NCI-H1694 (cell line): ENCODE results near the gene ITGB8.

Source experiments
- DNase-seq: peaks from one replicate; lab custom pipeline; 2025; lab: John Stamatoyannopoulos, UW

The ITGB8 gene

DNA sequence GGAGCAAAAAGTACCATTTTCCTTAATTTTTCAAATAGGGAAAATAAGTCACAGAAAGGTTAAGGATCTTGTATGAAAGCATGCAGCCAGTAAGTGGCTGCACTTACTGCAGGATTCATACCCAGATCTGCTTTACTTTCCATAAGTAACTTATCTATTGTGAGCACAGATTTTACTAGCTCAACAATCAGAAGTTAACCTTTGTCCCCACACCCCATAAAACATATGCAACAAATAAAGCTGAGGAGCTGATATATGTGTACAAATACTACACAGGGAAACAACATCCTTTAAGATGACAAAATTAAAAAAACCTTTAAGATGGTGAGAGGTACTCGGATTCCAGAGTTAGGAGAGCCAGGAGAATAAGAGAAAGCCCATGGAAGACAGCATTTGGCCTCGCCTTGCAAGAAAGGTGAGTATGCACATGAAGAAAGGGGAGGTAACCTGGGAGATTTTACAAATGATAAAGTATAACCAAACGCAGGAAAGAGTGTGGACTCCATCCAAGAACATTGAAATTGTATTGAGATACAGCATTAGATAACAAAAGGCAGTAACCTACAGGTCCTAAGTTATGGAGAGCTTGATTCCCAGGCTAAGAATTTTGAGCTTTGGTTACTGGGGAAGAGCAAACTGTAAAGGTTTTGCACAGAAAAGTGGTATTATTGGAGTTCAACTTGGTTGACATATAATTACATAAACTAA, 87.1 kb downstream of the ITGB8 start:
- DNase-seq = no peak

GRCh38 chr7:20424500-20424899, 93.8 kb downstream of the ITGB8 start:
- no peak for DNase-seq

- DNase-seq = no peak
Observed at GRCh38 chr7:20430664-20431063, 100.0 kb downstream of the ITGB8 start.

DNA sequence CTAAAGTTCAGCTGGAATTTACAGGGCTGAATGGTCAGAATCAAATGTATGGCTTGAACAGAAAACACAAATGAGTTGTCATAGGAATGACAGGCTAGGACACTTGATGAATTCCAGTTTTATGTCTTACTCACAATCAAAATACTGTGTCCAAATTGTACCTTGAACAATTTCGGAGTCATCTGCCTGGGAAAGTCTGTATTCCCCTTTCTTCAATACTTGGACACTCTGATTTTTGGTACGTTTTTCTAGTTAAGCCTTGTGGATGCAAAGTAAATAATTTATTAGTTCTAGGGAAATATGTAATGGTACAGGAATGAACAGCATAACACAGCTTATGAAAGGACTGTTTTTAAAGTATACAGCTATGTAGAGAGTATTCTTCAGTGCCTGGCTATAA, 100.4 kb downstream of the ITGB8 start:
- no peak for DNase-seq

- no peak for DNase-seq
Observed at GRCh38 chr7:20432071-20432470, 101.4 kb downstream of the ITGB8 start.

DNA sequence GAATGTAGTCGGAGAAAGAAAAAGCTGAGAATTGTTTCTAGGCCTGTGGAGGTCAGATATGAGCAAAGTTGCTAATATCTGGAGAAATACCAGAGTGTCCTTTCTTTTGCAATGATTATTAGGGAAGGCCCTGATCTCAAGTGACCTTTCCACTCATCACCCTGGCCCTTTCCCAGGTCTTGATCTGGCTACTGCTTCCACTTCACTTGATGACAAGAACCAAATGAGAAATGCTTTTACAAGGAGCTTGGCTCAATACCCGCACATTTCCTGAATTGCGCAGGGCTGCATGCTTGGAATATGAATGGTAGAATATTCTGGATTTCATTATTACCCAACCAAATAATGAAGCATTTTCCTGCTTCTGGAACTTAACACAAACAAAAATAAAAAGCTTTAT, 104.6 kb downstream of the ITGB8 start:
- no peak for DNase-seq

- DNase-seq = no peak
Observed at GRCh38 chr7:20438248-20438647, 107.5 kb downstream of the ITGB8 start.

- DNase-seq = no peak
Observed at GRCh38 chr7:20438694-20439376, 108.1 kb downstream of the ITGB8 start.

DNA sequence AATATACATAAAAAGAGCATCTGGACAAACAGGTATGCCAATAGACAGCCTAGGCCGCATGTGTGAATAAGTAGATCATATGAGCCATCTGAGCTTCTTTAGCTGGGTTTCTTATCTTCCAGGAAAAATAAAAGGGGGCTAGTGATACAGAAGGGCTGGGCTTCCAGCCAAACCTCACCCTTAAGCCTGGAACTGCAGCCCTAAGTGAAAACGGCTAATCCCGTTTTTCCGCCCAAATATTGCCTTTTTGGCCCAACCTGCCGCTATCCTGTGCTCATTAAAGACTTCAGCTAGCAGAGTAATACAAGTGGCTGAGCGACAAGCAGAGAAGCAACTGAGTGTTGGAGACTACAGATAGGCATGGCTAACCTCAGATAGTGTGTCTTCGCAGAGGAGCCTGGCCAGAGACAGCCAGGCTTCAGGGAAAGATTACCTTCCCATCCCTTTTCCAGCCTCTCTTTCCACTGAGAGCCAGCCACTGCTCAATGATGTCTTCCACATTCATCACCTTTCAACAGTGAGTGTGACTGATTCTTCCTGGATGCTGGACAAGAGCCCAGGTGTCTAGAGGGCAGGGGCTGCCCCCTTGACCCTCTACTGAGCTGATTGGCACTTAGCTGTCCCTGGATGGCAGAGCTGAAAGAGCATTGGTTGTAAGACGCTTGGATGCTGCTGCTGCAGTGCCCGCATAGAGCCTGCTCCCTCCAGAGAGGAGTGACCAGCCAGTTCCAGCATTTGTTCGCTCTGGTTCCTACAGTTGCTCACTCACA, 108.9 kb downstream of the ITGB8 start:
- no peak for DNase-seq

DNA sequence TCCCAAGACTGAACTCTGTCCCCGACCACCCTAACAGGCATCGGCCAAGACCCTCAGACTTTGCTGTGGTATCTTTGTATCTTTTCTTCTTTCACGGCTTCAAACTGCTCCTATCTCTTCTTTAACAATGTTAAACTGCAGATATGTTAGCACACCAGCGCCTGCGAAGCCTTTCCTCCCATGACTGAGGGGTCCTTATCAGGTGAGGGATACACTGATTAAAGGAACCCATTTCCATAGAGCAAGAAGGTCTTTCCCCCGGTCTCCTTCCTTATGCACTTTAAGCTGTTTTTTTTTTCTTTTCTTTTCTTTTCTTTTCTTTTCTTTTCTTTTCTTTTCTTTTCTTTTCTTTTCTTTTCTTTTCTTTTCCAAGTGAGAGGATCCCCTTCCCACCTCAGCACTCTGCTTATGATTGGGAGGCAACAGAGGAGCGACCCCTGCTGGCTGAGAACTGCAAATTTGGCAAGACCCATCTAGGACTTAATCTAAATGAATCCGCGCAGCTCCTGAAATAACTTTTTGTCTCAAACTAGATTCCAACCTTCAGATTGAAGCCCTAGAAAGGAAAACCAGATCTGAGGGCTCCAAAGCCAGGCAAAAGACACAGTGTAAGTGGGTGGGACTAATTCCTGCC, 109.9 kb downstream of the ITGB8 start:
- DNase-seq = no peak

GRCh38 chr7:20441346-20441745, 110.6 kb downstream of the ITGB8 start:
- no peak for DNase-seq

- DNase-seq = no peak
Observed at GRCh38 chr7:20441991-20442441, 111.3 kb downstream of the ITGB8 start.

- DNase-seq = no peak
Observed at GRCh38 chr7:20442951-20443350, 112.3 kb downstream of the ITGB8 start.

DNA sequence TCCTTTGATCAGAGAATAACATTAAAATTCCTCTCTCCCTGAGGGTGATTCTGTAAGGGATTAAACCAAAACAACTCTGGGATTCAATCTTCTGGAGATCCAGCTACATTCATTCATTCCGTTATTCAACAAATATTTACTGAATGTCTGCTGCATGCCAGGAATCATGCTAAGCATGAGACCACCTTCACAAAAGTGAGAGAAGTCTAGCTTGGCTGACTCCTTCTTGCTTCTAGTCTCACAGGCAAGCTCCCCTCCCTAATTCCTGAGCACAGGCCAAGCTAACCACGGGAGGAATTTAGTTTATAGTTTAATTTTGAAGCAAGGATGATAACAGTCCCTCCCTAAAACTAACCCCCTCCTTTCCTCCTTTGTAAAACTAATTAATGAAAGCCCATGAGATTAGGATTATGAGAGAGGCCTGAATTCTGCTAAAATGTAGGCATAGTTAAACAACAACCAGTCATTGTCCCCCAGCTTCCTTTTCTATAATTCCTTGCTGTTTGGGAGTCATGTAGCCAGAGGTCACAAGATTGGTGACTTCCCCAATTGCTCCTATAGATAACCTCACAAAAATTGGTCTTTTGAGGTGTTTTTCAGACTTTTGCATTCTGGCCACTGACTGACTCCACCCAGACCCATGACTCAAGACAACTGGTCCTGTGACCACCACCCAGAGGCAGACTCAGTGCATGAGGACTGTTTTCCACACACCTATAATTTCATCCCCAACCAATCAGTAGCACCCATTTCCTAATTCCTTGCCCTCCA, 113.5 kb downstream of the ITGB8 start:
- DNase-seq = no peak

DNA sequence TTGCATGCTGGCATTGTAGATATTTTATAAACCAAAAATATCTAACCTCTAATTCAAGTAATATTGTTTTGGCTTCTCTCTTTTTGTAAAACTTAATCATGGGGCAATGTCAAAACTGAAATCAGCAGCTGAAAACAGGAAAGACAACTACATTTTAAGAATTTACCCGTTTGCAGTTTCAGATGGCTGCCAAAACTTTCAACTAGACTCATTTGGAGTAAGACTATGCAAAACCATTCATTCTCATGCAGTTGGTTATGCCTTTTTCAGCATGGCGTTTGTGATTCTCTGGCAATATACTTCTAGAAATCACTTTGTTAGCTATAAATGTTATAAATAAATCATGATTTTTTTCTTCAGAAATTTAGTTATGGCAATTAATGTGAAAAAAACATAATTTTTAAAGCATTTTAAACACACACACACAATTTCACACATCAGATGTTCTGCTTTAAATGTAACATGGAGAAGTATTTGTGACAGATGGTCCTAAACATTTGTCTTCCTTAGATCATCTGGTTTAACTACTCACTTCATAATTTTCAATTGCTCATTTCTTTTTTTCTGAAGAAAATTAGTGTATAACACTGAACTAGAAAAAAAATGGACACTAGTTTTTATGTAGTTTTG, 116.4 kb downstream of the ITGB8 start:
- DNase-seq = no peak

DNA sequence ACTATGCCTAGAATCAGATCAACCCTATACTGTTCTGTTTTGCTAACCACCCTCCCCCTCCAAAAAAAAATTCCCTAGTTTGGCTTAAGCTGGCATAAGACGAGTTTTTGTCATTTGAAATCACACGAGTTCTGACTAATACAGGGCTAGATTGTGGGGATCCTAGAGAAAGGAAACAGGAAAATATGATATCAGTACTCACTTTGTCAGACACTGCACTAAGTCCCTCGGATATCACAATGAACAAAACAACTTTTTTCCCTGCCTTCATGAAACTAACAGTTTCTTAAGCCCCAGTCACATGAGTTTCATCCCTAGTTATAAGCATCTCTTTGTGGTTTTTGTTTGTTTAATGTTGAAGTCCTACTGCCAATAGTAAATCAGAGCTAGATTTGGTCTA, 118.5 kb downstream of the ITGB8 start:
- no peak for DNase-seq

DNA sequence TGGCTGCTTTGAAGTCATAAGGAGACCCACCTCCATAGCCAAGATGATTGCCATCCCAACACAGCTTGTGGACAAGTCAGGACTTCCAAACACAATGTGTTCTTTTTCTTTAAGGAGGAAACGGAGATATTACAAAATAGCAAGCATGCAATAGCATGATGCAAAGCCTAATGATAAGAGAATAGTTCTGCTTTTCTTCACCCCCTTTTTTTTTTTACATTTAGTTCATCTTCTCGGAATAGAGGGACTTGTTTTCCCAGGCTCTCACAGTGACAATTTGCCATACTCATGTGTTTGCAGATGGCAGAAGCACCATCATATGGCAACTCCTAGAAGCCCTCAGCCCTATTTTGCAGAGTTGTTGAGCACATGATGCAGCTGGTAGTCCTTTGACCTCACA, 119.8 kb downstream of the ITGB8 start:
- no peak for DNase-seq

GRCh38 chr7:20454202-20454601, 123.5 kb downstream of the ITGB8 start:
- no peak for DNase-seq

DNA sequence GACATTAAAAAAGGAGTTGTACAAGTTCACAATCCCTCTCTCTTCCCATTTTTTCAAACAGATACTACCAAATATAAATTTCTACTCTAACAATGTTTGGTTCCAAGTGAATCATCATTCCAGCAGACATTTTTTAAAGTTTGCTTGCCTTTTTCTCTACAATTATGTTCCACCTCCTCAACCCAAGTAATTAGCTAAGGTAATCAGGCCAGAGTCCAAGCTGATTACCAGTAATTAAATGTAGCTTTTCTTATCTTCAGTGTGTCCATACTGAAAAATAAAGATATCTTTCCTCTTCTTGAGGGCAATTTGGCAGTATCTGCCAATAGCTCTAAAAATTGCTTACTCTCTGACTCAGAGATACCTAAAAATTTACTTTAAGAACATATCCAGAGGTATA, 126.0 kb downstream of the ITGB8 start:
- DNase-seq = no peak

DNA sequence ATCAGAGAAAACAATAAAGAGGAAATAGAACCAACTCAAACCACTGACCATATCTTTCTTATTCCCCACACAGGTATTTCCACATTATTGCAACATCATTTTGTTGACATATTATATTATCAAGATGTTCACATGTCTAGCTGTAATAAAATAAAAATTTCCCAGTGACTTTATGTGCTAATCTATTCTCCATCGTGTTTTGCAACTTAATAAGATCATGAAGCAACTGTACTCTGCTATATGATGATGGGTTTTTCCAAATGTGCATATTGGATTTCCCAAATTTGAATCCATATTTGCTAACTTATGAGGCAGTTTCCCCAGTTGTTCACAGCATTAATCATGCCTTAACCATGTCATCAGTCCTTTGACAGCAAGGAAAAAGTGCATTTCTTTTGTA, 127.8 kb downstream of the ITGB8 start:
- no peak for DNase-seq

DNA sequence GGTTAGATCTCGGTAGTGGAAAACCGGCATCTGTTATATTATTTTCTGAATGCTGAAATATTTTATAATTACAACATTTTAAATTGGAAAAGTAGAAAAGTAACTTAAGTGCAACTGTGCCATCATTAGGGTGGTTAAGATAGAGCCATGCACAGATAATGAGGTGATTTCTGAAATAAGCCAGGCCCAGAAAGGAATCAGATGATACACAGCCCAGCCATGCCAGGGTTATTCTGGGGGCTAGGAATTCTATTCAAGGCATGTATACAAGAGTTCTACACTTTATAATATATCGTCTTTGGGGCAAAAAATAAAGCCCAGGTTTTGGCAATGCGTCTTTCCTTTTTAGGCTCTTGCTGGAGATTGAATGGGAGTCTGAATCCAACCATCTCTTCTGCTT, 128.7 kb downstream of the ITGB8 start:
- DNase-seq = no peak
